Subcutaneous adipose tissue (tissue), 4 donors: ENCODE data around the gene L3MBTL1. TPM values are rescaled to one million over a fixed set of nuclear protein-coding genes. Genes with fewer than 3 reads are reported as not detected.

Experiments used
- CTCF ChIP-seq: fragments of 450-650 bp; IDR thresholded peaks from one replicate; pipeline ENCODE4 v1.5.1; 2016; ENCODE audit warnings: low read depth, mild to moderate bottlenecking, control low read depth, antibody characterized with exemption, moderate library complexity
- total RNA-seq, 4 donors: library from RNA; depleted of rRNA; stranded (reverse); fragments of >200 nt; gene quantifications; one replicate each; pipeline ENCODE4 v1.1.0, GENCODE V29; 2016

L3MBTL1 gene
- total RNA-seq, 4 donors from 2014 or later = 5.7 to 11.7 (median 9.3) TPM

GRCh38 chr20:43558412-43559146 is 51.1 kb downstream of the L3MBTL1 start, which contains the start of gene SGK2:
Gene SGK2 (plus strand): TSS chr20:43559027. CDS start chr20:43566496, 7,469 bp downstream.
- TF ChIP-seq CTCF = no peak

- TF ChIP-seq CTCF = no peak
These were observed 51.9 kb downstream of the L3MBTL1 start for GRCh38 chr20:43559147-43559987.

DNA sequence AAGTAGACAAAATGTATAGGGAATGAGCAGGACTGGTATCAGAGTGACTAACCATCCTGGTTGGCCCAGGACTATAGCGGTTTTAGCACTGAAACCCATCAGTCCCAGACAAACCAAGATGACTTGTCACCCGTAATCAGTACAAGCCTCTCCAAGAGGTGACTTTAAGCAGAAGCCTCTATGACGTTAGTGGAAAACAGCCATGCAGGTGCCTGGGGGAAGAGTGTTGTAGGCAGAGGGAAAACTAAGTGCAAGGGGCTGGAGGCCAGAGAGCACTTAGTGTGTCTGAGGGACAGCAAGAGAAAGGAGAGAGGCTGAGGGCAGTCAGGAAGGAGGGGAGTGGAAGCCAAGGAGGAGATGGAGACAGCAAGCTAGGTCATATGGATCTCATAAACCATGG is 53.5 kb downstream of the L3MBTL1 start:
- no peak for TF ChIP-seq CTCF

DNA sequence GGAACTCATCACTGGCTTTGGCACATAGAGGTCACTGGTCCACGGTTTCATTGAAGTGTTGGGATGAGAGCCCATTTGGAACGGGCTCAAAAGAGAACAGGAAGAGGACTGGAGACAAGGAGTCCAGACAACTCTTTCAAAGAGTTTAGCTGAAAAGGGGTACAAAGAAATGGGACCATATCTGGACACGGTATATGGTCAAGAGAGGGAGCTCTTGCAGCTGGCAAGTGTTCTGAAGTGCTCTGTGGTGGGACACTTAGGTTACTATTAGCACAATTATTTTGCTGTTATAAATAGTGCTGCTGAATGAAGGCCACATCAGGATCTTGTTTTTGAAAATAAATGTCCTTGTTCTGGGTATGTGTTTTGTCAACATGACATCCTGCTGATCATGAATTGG is 55.9 kb downstream of the L3MBTL1 start:
- no peak for TF ChIP-seq CTCF

GRCh38 chr20:43563991-43564390 is 56.5 kb downstream of the L3MBTL1 start:
- no peak for TF ChIP-seq CTCF

DNA sequence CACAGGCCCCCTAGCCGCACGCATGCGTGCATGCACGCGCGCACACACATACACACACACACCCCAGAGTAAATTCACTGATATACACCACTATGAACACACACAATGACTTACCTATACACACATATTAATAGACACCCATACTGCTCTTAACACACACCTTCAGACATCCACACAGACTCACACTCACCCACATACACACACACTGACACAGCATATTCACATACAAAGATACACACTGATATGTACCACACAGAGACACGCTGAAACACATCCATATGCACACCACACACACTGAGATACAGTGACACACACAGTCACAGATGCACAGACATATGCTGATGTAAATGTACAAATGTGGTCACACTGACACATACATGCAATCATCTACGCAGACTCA is 57.0 kb downstream of the L3MBTL1 start:
- no peak for TF ChIP-seq CTCF
